ENCODE data around the gene SEMA3D.
A peak's percentile ranks its signal among the peaks of the same experiment; 100 is the strongest.

SEMA3D gene

DNA sequence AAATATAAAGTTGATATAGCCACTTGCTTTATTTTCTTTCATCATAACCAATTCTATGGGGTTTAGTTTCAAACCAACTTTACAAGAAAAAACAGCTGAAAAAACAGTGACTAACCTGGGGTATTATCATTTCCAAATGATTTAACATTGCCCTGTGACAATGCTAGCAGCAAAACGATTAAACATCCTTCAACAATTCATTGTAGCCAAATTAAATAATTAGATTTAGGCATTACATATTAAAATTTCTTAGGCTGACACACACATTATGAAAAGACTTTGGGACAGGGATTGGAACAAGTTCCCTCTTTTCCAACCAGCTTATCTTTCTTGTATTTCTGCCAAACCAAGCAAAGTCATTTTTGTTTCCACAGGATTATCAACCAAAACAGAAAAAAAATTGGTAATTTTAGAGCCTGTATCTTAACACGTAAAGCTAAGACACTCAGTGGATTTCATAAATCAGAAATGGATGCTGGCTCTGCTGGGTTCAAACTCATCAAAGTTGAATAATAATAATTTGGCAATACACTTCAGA lies 84.0 kb downstream of the SEMA3D start:
- DNase-seq (ENCODE audit: extremely low read depth, low read depth) = peak; percentile 56
- TF ChIP-seq, protein P1, sequence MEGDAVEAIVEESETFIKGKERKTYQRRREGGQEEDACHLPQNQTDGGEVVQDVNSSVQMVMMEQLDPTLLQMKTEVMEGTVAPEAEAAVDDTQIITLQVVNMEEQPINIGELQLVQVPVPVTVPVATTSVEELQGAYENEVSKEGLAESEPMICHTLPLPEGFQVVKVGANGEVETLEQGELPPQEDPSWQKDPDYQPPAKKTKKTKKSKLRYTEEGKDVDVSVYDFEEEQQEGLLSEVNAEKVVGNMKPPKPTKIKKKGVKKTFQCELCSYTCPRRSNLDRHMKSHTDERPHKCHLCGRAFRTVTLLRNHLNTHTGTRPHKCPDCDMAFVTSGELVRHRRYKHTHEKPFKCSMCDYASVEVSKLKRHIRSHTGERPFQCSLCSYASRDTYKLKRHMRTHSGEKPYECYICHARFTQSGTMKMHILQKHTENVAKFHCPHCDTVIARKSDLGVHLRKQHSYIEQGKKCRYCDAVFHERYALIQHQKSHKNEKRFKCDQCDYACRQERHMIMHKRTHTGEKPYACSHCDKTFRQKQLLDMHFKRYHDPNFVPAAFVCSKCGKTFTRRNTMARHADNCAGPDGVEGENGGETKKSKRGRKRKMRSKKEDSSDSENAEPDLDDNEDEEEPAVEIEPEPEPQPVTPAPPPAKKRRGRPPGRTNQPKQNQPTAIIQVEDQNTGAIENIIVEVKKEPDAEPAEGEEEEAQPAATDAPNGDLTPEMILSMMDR (IDR thresholded peaks at IDR 0.05; ENCODE audit: low read depth, low read length) = no peak

DNA sequence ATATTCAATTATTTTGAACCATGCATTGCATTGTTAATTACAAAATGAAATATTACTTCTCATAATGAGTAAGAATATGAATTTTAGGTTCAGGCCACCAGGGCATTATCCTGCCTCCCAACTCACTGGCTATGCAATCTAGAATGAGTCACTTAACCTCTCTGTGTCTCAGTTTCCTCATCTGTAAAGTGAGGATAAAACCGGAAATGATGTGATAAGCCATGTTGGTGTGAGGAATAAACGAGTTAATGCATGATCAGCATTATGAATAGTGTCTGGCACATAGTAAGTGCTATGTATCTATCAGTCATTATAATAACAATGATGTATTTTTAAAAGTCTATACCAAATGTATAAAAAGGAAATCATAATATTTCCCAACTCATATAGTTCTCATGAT lies 85.5 kb downstream of the SEMA3D start:
- DNase-seq (ENCODE audit: extremely low read depth, low read depth) = no peak
- TF ChIP-seq, protein P1 (IDR thresholded peaks at IDR 0.05; ENCODE audit: low read depth, low read length) = no peak

DNA sequence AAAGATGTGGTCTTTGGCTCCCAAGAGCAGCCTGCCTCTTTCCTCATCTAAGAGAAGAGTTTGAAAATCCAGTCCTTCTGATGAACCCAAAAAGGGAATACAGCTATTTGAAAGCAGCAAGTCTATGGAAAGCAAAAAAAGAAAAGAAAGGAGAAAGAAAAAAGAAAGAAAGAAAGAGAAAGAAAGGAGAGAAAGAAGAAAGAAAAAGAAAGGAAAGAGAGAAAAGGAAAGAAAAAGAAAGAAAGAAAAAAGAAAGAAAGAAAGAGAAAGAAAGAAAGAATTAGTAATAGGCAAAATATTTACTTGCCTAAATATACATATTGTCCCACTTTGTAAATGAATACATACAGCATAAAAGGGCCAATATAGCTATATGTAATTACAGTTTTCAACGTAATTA lies 89.0 kb downstream of the SEMA3D start:
- DNase-seq (ENCODE audit: extremely low read depth, low read depth) = no peak
- TF ChIP-seq, protein P1 (IDR thresholded peaks at IDR 0.05; ENCODE audit: low read depth, low read length) = no peak

DNA sequence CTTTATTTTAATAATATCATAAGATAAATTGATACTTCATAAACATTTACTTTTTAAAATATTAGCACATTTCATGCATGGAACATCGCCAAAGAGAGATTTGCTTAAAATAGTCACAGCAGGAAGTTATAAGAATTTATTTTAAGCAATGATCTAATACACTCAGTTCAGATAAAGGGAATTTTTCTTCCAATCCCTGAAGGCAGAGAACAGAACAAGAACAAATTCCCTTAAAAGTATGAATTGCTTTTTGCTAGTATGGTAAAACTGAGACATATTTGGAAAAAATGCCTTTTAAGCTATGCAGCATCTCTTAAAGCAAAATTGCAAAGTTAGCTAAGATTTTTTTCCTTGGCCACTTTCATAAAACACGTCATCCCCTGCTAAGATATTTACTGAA lies 91.0 kb downstream of the SEMA3D start:
- TF ChIP-seq, protein P1 (IDR thresholded peaks at IDR 0.05; ENCODE audit: low read depth, low read length) = no peak
- no peak for DNase-seq (ENCODE audit: extremely low read depth, low read depth)

DNA sequence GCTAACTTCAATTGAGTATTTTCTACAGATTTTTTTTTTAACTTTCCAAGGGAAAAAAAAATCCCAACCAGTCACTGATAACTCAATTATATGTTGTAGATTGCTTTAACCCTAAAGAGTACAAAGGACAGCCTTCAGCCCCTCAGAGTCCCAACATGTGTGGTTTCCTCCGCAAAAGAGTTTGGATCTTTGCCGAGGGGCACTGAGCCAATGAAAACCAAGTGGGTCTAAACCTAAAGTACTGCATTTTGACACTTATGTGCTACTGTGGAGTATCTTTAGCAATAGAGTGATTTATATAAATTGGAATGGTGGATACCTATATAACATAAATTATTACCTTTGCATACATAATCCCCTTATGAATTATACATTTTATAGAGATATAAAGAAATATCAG lies 91.5 kb downstream of the SEMA3D start:
- TF ChIP-seq, protein P1 (IDR thresholded peaks at IDR 0.05; ENCODE audit: low read depth, low read length) = no peak
- DNase-seq (ENCODE audit: extremely low read depth, low read depth) = no peak

DNA sequence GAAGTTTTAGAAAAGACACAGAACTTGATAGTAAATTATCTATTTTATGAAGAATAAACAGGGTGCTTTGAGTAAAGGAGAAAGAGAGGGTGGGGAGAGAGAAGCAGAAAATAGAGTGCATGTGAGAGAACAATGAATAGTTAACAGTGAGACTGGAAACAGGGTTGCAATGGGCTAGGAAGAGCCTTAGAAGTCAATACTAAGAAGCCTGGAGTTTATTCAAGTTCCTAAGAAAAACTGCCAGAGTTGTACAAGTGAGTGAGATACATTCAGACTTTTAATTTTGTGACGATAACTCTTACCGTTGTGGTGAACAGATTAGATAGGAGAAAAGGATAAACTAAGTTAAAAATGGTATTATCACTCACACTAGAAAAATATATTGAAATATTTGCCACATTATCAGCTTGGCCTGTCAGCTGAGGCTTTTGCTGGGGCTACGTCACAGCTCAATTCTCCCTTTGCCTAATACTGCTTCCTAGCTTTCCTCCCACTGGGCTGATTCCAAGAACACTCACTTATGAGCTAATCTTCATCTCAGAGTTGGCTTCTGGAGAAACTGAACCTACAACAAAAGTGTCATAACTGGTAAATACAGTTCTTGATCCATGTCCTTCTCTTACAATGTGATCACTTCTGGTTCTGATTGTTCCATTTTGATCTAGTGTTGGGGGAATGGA lies 92.7 kb downstream of the SEMA3D start:
- TF ChIP-seq, protein P1 (IDR thresholded peaks at IDR 0.05; ENCODE audit: low read depth, low read length) = no peak
- no peak for DNase-seq (ENCODE audit: extremely low read depth, low read depth)

DNA sequence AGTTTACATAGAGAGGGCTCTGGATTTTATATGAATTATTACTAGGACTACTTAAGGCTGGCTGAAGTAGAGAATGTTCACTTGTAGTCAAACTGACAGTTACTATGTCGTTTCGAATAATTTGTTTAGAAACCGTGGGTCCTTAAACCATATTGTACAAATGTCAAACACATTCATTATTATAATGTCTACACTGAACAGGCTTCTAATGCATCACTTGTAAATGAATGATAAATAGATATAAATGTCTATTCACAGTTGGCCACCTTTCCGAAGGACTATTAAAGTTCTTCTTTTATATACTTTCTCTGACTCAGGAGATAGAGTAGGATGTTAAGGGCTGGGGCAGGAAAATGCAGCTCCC lies 95.3 kb downstream of the SEMA3D start:
- DNase-seq (ENCODE audit: extremely low read depth, low read depth) = no peak
- TF ChIP-seq, protein P1 (IDR thresholded peaks at IDR 0.05; ENCODE audit: low read depth, low read length) = no peak
